ENCODE results near the gene SF3A2.
"Not testable (repeated sequence)": the region's sequence is repeated elsewhere in the genome, so short reads cannot be mapped to it uniquely, and the experiment has no call there.

The SF3A2 gene

DNA sequence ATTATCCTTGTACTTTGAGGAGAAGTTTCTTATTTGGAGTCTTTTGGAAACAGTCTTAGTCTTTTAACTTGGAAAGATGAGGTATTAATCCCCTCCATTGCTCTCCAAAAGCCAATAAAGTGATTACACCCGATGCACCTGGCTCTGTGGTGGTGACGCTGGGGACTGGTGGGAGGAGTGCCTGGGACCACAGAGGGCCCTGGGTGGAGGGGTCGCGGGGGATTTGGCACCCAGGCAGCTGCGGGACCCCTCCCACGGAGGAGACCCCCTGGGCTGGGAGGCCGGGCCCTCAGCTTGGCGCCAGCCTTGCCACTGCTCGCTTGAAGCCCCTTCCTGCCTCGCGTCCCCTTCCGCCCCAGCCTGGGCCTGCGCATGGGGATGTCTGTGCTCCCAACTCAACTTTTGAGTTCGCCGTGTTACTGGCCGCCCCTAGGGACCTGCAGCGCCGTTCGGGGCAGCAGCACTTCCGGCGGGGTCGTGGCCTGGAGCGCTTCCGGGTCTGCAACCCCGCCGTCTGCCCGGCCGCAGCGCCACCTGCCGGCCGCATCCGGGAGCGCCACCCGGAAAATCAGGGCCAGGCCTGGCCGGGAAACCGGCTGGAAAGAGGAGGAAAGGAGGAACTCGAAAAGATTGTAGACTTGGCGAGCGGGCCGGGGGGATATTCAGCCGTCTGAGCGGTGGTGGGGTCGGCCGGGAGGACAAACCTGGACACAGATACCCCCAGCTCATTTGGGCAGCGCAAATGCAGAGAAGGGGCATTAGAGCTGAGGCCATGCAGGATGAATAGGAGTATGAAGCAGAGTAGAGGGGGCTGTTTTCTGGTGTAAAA lies 36.9 kb downstream of the SF3A2 start:
- in situ Hi-C loops (cut with MboI; ENCODE audit: low sequenced_read_pairs): no loop called here

DNA sequence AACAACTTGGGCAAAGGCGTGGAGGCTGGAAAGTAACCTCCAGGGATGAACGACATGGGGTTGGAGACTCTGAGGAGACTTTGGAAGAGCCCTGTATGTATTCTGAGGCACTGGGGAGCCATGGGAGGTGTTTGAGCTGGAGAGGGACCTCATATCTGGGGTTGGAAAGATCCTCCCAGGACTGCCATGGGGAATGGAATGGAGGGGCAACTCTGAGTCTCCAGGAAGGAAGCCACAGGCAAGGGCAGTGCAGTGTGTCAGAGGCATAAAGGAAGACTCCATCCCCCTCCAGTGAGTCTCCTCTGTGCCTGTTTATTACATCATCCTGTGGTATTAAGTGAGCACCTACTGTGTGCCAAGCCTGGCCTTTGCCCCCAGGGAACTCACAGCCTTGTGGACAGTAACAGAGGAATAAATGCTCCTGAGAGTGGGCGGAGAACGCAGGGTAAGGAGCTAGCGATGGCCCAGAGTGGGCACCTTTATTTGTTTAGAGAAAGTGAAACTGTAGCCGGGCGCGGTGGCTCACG lies 37.6 kb downstream of the SF3A2 start:
- in situ Hi-C loops (cut with MboI; ENCODE audit: low sequenced_read_pairs): no loop called here

GRCh38 chr19:2274931-2275535 lies 38.4 kb downstream of the SF3A2 start:
- in situ Hi-C loops (cut with MboI; ENCODE audit: low sequenced_read_pairs): no loop called here

DNA sequence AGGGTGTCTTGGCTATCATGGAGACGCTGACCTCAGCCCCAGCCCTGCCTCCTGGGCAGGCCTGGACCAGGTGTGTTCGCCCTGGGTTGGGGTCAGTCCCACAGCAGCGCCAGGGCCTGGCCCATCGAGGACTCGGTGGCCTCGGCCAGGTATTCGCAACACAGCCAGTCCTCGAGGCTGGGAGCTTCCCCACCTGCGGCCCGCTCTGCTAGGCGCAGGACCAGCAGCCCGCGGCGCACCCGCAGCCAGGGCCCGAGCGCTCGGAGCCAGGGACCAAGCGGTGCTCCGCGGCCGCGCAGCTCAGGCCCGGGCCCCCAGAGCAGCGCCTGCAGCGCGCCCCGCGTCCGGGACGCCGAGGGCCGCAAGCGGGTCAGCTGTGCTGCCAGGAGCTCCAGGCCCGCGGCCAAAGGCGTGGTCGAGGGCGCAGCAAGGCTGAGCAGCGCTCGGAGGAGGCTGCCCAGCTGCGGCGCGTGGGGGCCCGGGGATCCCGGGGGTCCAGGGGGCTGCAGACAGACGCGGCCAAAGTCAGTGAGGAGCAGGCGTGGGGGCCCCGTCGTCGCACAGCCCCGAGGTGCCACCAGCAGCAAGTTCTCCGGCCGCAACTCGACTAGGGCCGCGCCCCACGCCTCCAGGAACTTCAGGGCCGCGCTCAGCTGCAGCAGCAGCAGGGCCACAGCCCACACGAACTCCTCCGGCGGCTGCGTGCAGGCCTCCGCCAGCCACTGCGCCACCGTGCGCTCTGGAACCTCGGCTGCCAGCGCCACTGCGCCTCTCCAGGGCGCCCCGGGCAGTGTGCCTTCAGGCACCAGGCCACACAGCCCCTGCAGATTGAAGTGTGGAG lies 39.2 kb downstream of the SF3A2 start:
- in situ Hi-C loops (cut with MboI; ENCODE audit: low sequenced_read_pairs): no loop called here

DNA sequence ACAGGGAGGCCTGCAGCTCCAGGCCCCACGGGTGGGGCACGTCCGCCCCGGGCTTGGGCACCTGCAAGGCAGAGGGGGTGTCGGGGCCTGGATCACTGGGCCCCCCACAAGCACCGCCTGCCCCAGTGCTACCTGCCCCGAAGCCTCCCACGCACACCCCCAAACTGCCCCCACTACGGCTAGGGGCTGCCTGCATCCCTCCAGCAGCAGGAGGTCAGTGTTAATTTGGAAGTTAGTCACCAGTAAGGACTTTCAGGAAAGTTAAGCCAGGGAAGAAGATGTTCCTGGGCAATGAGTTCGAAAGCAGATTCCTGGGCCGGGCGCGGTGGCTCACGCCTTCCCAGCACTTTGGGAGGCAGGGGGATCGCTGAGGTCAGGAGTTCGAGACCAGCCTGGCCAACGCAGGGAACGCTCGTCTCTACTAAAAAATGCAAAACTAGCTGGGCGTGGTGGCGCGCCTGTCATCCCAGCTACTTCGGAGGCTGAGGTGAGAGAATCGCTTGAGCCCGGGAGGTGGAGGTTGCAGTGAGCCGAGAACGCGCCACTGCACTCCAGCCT lies 39.9 kb downstream of the SF3A2 start:
- in situ Hi-C loops (cut with MboI; ENCODE audit: low sequenced_read_pairs): no loop called here

DNA sequence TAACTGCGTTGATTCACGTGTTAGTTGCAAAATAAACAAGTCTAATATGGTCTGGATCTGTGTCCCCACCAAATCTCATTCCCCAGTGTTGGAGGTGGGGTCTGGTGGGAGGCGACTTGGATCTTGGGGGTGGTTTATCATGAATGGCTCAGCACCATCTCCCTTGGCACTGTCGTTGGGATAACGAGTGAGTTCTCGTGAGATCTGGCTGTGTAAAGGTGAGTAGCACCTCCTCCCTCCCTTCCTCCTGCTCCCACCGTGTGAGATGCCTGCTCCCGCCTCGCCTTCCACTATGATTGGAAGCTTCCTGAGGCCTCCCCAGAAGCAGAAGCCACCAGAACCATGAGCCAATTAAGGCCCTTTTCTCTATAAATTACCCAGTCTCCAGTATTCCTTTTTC lies 40.5 kb downstream of the SF3A2 start:
- in situ Hi-C loops (cut with MboI; ENCODE audit: low sequenced_read_pairs): no loop called here

- in situ Hi-C loops (cut with MboI; ENCODE audit: low sequenced_read_pairs): no loop called here
These were observed 42.0 kb downstream of the SF3A2 start for GRCh38 chr19:2278459-2279158.

- in situ Hi-C loops (cut with MboI; ENCODE audit: low sequenced_read_pairs): no loop called here
These were observed 44.1 kb downstream of the SF3A2 start for GRCh38 chr19:2280633-2281264.

DNA sequence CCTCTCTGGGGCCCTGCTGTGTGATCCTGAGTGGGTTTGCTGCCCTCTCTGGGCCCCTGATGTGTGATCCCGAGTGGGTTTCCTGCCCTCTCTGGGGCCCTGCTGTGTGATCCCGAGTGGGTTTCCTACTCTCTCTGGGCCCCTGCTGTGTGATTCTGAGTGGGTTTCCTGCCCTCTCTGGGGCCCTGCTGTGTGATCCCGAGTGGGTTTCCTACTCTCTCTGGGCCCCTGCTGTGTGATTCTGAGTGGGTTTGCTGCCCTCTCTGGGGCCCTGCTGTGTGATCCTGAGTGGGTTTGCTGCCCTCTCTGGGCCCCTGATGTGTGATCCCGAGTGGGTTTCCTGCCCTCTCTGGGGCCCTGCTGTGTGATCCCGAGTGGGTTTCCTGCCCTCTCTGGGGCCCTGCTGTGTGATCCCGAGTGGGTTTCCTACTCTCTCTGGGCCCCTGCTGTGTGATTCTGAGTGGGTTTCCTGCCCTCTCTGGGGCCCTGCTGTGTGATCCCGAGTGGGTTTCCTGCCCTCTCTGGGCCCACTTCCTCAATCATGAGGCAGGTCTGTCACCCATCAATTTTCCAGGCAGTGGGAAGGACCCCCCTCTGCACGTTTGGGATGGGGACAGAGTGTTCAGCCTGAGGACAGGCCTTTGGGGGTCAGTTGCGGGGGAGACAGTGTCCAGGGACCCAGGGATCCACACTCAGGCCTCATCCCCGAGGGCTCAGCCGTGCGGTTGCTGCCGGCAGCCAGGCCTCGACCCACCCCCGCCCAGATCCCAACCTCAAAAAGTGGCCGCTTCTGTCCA lies 44.8 kb downstream of the SF3A2 start:
- in situ Hi-C loops (cut with MboI; ENCODE audit: low sequenced_read_pairs): not testable (repeated sequence)

- in situ Hi-C loops (cut with MboI; ENCODE audit: low sequenced_read_pairs): no loop called here
These were observed 45.6 kb downstream of the SF3A2 start, which contains the start of gene PEAK3 for GRCh38 chr19:2282062-2282861. Gene PEAK3, minus strand, starts transcription at chr19:2282175. Its CDS starts 1,244 bp downstream, at chr19:2280931.

DNA sequence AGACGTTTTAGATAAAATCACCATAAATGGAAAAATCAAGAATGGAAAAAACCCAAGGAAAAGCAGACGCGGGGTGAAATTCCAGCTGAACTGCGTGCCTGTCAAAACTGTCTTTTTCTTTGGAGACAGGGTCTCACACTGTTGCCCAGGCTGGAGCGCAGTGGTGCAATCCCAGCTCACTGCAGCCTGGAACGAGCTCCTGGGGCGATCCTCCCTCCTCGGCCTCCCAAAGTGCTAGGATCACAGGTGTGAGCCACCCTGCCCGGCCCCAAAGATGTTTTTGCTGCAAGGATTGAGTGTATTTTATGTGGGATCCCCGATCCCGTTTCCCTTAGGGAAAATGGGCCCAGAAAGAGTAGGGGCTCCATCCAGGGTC lies 46.2 kb downstream of the SF3A2 start:
- in situ Hi-C loops (cut with MboI; ENCODE audit: low sequenced_read_pairs): no loop called here

DNA sequence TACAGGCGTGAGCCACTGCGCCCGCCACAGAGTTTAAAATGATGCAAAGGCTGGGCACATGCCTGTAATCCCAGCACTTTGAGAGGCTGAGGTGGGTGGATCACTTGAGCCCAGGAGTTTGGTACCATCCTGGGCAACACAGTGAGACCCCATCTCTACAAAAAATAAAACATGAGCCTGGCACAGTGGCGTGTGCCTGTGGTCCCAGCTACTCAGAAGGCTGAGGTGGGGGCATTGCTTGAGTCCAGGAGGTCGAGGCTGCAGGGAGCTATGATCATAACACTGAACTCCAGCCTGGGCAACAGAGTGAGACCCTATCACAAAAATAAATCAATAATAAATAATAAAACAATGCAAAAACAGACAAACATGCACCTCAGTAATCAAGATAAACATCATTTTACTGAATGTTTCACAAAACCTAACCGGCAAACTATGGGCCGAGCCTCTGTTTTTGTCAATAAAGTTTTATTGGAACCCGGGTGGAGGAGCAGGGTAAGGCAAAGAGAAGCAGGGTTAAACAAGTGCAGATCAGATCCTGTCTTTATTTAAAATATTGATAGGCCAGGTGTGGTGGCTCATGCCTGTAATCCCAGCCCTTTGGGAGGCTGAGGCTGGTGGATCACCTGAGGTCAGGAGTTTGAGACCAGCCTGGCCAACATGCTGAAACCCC lies 47.3 kb downstream of the SF3A2 start:
- in situ Hi-C loops (cut with MboI; ENCODE audit: low sequenced_read_pairs): no loop called here

DNA sequence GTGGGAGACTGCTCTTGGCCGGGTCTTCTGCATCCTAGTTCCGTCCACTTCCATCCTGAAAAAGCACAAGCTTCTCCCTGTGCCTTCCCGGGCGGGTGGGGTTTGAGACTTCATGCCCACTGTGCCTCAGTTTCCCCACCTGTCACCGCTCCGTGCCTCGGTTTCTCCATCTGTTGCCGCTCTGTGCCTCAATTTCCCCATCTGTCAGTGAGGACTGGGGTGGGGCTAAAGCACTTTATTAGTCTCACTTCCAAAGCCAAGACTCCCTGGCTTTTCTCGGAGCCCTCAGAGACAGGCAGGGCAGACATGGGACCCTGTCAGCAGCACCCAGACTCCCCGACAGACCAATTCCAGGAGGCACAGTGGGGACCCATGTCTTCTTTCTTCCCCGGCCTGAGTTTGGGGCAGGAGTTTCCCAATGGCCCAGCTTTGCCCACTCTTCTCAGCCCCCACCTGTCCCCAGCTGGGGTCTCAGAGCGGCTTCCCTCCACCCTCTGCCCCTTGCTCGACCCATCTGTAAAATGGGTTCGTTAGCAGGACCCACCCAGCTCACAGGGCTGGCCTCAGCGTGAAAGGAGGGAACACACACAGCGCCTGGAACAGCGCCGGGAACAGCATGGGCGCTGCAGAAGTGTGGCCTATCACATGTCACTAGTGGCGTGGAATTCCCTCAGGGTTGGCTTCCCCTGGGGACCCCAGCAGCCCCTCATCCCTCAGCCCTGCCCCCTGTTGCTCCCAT lies 49.9 kb downstream of the SF3A2 start:
- in situ Hi-C loops (cut with MboI; ENCODE audit: low sequenced_read_pairs): no loop called here

DNA sequence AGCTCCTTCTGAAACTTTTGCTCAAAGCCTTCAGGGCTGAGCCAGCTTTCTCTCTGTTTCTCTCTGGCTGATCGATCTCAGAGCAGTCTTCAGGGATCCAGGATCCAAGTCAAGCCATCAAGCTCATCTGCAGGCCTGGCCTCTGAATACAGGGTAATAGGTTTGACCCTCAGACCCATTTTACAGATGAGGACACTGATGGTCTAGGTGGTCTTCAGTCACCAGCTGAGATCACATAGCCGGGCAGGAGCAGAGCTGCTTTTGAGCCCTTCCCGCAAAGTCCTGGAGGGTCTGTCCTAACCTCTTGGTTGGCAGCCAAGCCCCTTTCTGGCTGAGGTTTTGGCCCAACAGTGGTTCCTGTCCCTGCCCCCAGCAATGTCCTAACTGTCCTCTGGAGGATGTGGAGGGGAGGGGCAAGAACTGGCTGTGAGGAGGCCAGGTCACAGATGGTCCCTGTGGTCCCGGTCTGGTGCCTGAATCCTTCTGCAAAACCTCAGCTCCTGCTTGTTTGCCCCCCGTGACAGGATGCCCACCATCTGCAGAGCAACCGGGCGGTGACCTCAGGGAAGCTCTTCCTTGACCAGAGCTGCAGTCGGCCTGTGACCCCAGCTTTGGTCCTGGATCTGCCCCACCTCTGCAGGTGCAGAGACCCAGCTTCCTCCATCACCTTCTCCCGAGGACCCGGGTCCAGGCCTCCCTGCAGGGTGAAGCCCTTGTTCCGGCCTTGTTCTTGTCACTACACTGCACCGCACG lies 51.1 kb downstream of the SF3A2 start:
- in situ Hi-C loops (cut with MboI; ENCODE audit: low sequenced_read_pairs): no loop called here

- in situ Hi-C loops (cut with MboI; ENCODE audit: low sequenced_read_pairs): no loop called here
These were observed 51.8 kb downstream of the SF3A2 start for GRCh38 chr19:2288338-2288817.

All from HL-60/S4 treated with retinoic acid at 250 ng/mL for 4 days and 3 days (cell line).